ENCODE results near the gene ATE1.

- TF ChIP-seq CTCF (IDR thresholded peaks at IDR 0.05; ENCODE audit: extremely low read depth in 1 of 2, insufficient read depth in 1 of 2, low read depth in 1 of 2, low read length in 2 of 2): no peak
- TF ChIP-seq EZH2 (IDR thresholded peaks at IDR 0.05; ENCODE audit: borderline replicate concordance, low read depth, low read length, severe bottlenecking): no peak
- no peak for TF ChIP-seq JUN (IDR thresholded peaks at IDR 0.05; ENCODE audit: borderline replicate concordance, insufficient read depth, insufficient read length, low read depth)
- TF ChIP-seq MAX (IDR thresholded peaks at IDR 0.05; ENCODE audit: insufficient read depth, insufficient read length): no peak
- no peak for TF ChIP-seq POLR2AphosphoS5 (IDR thresholded peaks at IDR 0.05; ENCODE audit: insufficient read depth, low read depth, low read length)
- TF ChIP-seq POLR2A (IDR thresholded peaks at IDR 0.05; ENCODE audit: low read depth, low read length): no peak
- TF ChIP-seq MYC (IDR thresholded peaks at IDR 0.05; ENCODE audit: low read depth, low read length): no peak
- TF ChIP-seq GATA2 (IDR thresholded peaks at IDR 0.05; ENCODE audit: insufficient read depth, insufficient read length, low read depth, low read length): no peak
- TF ChIP-seq FOS (IDR thresholded peaks at IDR 0.05; ENCODE audit: borderline replicate concordance, insufficient read depth, low read length): no peak
These were observed 79.7 kb downstream of the ATE1 start for GRCh38 chr10:121848082-121848481.
